ENCODE data around the gene LRRIQ1.
"Not testable (repeated sequence)": the region's sequence is repeated elsewhere in the genome, so short reads cannot be mapped to it uniquely, and the experiment has no call there.

Gene LRRIQ1

GRCh38 chr12:85065837-85066482 is 29.8 kb downstream of the LRRIQ1 start:
- DNase-seq, result no peak

DNA sequence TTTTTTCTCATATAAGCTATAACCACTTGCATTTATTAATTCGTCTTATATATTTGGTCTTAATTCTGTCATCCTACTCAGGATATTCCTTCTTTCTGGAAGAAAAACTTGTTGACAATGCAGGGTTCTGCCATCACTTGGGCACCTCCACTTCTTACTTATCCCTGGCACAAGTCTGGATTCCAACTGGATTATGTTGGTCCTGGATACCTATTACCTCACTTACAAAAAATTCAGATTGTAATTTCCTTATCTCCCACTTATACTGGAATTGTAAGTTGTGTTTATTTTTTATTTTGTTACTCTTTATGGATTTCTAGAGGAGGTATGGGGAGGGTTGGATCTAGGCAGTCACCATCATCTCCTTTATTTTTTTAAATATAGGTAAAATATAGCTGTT is 36.7 kb downstream of the LRRIQ1 start:
- DNase-seq, result no peak

GRCh38 chr12:85076688-85077430 is 40.7 kb downstream of the LRRIQ1 start:
- no peak for DNase-seq

- no peak for DNase-seq
Observed at GRCh38 chr12:85085066-85085465, 48.9 kb downstream of the LRRIQ1 start.

DNA sequence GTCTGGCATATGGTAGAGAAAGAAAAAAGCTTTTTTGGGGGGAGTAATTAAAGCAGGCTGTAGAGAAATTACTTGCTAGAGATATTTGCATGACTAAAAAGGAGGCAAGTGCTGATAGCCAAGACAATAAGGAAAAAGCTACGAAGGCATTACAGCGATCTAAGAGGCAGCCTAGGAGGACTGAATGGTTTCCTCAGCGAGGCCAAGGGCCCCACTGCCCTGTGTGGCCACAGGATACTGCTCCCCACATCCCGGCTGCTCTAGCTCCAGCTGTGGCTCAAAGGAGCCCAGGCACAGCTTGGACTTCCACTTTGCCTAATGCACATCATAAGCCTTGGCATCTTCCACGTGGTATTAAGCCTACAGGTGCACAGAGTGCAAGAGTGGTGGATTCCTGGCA is 53.6 kb downstream of the LRRIQ1 start:
- no peak for DNase-seq

DNA sequence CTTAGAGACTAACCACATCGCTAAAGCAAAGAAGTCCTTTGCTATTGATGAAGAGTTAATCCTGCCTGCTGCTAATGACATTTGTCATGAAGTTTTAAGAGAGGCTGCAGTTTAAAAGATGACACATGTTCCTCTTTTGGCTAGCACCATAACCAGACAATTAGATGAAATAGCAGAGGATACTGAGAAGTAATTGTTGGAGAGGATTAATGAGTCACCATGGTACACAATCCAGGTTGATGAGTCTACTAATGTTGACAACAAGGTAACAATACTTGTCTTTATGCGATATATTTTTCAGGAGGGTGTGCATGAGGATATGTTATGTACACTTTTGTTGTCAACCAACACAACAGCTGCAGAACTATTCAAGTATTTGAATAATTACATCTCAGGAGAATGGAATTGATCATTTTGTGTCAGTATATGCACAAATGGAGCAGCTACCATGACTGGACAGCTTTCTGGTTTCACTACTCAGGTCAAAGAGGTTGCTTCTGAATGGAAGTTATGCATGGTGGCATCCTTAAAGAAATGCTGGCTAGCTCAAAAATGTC is 56.7 kb downstream of the LRRIQ1 start:
- no peak for DNase-seq

- DNase-seq, result no peak
Observed at GRCh38 chr12:85095501-85095900, 59.4 kb downstream of the LRRIQ1 start.

DNA sequence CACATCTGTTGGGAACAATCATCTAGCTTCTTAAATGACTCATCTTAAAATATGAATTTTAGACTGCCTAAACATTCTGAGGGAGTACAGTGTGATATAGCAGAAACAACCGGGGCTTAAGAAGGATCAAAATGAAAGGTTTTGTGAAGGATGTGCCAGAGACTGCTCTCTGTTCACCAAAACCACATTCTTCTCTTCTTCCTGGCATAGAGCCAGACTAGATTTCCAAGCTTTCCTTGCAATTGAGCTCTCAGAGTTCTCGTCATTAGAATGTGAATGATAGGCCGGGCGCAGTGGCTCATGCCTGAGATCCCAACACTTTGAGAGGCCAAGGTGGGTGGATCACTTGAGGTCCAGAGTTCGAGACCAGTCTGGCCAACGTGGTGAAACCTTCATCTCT is 94.5 kb downstream of the LRRIQ1 start:
- DNase-seq, result no peak

DNA sequence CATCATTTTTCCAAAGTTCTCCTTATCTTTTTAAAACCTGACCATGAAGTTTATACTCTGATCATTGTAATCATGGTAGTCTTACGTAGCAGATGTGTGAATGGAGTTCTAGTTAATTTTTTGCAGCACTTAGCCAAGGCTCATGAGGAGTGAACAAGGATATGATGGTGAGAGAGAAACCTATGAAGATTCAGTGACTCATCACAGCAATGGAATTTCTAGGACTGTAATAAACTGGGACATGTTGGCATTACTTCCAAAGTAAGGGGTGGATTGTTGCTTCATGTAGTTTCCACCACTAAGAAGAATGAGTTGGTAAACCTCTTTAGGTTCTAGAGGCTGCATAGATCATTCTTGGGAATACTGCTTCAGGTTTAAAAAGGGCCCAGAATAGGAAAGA is 102.7 kb downstream of the LRRIQ1 start:
- DNase-seq, result no peak

GRCh38 chr12:85147331-85147730 is 111.2 kb downstream of the LRRIQ1 start:
- no peak for DNase-seq

DNA sequence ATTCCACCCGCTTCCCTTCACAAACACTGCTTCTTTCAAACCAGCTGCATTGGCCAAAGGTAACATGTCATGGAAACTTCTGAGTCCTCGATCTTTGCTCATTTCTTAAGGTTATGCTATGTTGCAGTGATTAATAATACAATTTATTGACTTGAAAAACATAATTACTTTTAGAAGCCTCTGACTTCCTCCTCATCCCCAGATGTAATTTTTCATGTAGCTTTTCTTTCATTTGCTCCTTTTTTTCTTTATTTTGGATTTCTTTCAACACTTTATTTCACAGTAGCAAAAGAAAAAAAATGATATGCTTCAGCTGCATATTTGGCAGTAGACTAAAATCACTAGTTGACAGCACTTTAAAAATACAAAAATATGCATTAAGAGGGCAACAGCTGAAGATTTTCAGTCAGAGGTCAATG is 116.2 kb downstream of the LRRIQ1 start:
- no peak for DNase-seq

DNA sequence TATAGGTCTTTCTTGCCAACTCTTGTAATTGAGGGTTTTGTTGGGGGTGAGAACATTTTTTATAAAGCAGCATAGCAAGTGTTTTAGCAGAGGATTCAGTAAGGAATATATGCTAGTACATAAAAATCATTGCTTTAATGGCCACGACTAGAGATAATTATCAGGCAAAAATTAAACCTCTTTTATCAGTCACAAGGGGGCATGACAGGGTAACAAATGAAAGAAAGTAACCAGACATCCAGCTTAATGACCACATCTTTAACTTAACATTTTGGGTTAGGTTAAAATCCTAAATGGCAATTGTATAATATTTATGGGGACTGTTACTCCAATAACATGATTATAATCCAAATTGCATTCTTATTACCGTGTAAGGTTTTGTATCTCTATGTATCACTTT is 119.6 kb downstream of the LRRIQ1 start:
- no peak for DNase-seq

DNA sequence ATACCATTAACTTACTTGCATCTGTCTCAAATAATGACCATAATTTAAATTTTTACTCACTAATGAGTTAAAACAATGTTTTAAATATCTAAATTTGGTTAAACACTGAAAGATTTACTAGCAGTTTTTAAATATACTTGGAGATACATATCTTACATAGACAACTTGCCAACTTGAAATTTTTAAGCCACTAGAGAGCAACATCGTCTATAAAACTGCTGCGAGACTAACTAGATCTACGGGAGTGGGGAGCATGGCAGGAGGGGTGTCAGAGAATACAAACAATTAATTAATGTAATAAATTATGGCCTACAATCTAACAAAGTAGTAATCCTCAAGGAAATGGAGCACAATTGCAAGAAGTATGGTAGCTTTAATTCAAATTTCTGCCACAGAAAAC is 120.4 kb downstream of the LRRIQ1 start:
- DNase-seq, result no peak

DNA sequence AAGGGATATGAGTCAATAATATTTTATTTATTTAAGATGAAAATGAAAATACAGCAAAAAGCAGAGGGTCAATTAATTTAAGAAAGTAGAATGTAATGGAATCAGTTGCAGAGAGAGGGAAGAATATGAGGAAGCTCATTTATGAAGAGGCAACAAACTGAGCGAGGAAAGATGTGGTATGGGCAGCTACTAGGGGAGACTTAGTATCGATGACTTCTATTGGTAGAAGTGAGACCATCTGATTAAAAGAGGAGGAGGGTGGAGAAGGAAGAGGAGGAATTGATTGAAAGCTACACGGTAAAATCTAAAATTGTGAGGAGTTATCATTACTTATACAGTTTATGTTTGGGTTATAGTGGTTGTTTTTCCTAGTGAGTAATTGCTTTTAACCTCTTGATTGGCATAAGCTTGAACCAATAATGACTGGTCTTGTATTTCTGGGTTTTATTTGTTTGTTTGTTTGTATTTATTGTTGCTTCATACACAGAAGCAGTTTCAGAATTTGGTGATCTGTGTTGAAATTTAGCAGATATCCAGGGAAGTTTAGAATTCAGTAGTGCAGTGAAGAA is 121.0 kb downstream of the LRRIQ1 start:
- no peak for DNase-seq

DNA sequence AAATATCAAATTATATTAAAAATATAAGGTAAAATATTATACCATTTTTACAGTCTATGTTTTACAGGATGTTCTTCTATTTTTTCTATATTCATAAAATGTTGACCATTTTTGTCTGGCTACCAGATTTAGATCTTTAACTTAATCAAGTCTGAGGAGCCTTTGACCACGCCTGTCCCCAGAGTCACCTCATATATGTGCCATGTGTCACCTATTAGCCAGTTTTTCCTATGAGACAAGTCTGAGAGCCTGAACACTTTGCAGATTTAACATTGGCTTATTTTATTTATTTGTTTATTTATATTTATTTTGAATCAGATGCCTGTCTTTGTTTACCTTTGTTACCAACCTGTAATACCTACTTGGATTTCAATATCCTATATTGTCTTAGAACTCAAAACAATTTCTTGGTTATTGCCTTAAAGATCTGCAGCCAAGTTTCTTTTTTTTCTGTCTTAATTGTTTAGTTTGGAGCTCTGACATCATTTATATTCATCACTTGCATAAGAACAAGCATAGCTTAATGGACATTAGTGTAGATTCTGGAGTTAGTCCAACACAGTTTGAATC is 127.7 kb downstream of the LRRIQ1 start:
- DNase-seq, result no peak

DNA sequence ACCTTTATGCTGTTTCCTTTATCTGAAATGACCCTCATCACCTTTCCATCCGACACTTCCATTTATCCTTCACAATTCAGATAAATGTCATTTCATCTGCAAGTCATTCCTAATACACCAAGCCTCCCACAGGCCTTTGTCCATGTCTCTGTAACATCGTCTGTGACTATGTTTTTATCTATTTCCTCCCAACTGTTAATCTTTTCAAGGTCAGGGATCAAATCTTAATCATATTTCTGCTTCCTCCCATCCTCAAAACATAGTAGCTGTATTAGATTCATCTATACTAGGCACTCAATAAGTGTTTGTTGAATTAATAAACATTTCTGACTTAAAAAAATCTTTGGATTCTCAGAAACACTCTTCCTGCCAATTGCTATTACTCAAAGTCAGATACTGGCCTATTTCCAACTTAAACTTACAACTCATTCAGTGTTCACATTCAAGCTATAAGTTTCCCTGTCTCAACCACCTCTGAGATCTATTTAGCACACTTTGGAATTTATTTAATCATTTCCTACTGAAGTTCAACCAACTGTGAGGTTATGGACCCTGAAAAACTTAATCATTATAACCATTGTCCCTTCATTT is 143.6 kb downstream of the LRRIQ1 start:
- DNase-seq, result no peak

DNA sequence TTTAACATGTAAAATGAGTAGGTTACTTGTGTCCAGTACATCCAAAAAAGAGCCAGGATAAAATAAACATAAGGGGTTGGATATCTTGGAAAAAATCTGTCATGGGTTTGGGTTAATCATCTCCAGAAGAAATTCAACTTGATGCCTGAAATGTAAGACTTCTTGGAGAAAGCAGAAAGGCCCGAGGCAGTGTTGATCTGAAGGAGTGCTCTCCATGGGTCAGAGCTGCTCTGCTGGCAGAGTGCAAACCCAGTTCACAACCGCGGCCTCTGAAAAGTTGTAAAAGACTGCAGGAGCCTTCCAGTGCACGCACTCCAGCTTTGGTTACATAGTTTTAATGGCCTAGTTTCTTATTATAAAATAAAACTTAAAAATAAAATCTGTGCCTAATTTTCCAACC is 146.5 kb downstream of the LRRIQ1 start:
- DNase-seq, result no peak

GRCh38 chr12:85183855-85184254 is 147.7 kb downstream of the LRRIQ1 start:
- no peak for DNase-seq

- DNase-seq, result no peak
Observed at GRCh38 chr12:85186236-85186635, 150.1 kb downstream of the LRRIQ1 start.

DNA sequence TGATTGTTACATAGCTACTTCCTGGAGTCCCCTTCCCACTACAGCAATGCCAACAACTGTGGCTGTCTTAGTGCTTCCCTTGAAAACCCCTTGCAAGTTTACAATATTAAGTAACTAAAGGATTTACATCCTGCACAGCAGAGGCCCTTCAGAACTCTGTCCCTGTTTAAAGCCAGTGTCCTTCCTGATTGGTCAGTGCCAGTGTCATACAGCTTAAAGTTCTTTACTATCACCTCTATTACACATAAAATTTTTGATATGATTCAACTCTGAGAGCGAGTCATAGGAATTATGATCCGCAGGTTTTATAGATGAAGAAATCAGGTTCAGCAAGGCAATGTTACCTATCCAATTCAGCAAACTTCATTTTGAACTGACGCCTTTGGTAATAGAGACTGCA is 152.5 kb downstream of the LRRIQ1 start:
- no peak for DNase-seq

GRCh38 chr12:85190728-85191127 is 154.6 kb downstream of the LRRIQ1 start:
- DNase-seq, result no peak

GRCh38 chr12:85203809-85204208 is 167.7 kb downstream of the LRRIQ1 start:
- not testable (repeated sequence) for DNase-seq

GRCh38 chr12:85206543-85206942 is 170.4 kb downstream of the LRRIQ1 start:
- DNase-seq, result no peak

All from activated CD4-positive, CD25-positive, alpha-beta regulatory T cell (primary cell).